Measurements from ENCODE around the gene PM20D1.
"Not testable (repeated sequence)": the region's sequence is repeated elsewhere in the genome, so short reads cannot be mapped to it uniquely, and the experiment has no call there.

The PM20D1 gene

DNA sequence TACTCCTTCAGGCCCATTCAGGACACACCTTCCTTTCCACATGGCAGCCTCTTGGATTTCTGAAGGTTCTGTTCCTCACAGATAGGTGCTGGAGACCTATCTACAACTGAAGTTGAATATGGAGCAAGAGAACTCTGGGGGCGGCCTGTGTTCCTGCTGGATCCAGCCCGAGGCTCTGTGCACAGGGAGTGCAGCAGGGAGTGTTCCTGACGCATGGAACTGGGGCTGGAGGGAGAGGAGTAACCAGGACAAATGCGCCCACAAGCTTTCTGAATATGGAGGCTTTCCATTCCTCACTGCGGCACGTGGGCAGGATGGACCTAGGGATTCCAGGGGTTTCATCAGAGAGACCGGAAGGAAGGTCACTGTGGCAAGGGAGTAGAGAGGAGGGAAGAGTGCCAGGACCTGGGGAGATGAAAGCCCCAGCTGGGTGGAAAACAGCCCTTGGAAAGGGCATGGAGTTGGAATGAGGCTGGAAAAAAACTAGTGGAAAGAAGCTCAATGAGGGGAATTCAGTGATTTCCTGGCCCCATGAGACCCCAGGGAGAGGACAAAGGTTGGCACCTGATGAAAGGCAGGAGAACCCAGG lies 12.5 kb downstream of the PM20D1 start:
- no peak for DNase-seq

DNA sequence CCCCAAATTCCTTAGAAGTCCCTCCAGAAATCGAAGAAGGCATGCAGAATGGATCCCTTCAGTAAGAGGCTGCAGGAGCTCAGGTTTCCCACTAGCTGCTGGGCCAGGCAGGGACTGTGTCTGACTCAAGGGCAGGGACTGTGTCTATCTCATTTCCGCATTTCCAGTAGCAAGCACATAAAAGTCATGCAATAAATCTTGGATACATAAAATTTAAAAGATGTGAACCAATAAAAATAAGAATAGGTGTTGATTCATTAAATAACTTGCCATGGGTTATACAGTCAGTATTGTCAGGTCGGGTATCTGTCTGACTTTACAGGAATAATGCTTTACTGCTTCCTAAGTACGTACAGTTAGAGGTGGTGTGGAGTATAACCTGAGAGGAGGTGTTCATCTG lies 15.2 kb downstream of the PM20D1 start:
- no peak for DNase-seq

DNA sequence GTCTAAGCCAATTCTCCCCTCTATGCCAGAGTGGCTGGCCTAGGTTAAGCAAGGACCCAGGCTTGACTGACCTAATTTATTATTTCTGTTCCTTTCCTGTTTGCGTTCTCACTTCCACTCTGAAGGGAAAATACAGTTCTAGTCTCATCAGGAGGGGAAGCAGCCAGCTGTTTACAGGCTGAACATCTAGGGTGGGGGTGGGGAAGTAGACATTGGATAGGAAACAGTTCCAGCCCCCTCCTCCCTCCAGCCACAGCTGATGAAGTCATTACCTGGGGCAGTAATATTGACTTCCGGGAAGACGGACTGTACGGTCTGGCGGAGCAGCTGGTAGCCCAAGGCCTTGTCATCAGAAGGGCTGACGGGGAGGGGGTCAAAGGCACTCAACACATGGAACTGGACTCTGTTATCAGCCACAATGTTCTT lies 17.6 kb downstream of the PM20D1 start:
- DNase-seq, result peak; percentile 34

DNA sequence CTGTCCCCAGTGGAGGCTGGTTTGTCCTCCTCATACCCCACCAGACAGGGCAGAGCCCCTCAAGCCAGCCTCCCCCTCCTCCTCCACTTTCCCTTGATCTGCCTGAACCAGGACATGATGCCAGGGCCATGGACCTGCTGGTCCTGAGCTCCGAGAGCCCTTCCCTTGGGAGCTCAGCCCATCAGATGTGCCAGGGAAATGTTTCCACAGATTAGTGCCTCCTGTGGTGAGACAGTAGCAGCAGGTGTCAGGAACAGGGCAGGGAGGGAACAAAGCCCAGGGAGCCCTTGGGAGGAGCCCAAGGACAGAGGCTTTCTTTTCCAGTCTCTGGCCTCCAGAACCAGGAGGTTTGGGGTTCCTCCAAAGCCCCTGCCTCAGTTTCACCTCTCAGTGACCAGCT lies 22.3 kb downstream of the PM20D1 start:
- DNase-seq, result peak; percentile 28

DNA sequence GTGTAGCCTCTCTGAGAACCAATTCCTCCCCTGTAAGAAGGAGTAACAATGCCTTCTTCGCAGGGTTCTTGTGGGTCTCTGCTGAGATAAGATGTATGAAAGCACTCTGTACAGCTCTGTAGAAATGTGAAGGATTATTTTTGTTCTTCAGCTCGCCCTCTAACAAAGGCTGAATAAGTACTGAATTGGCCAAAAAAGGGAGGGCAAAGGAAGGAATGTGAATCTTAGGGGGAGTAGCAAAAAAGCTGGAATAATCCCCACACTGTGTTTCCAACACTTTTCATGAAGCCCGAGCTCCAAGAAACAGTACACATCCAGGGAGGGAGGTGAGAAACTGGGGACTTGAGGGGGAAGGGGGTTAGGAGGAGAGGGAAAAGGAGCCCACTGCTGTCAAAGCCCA lies 22.9 kb downstream of the PM20D1 start:
- DNase-seq, result peak; percentile 24

DNA sequence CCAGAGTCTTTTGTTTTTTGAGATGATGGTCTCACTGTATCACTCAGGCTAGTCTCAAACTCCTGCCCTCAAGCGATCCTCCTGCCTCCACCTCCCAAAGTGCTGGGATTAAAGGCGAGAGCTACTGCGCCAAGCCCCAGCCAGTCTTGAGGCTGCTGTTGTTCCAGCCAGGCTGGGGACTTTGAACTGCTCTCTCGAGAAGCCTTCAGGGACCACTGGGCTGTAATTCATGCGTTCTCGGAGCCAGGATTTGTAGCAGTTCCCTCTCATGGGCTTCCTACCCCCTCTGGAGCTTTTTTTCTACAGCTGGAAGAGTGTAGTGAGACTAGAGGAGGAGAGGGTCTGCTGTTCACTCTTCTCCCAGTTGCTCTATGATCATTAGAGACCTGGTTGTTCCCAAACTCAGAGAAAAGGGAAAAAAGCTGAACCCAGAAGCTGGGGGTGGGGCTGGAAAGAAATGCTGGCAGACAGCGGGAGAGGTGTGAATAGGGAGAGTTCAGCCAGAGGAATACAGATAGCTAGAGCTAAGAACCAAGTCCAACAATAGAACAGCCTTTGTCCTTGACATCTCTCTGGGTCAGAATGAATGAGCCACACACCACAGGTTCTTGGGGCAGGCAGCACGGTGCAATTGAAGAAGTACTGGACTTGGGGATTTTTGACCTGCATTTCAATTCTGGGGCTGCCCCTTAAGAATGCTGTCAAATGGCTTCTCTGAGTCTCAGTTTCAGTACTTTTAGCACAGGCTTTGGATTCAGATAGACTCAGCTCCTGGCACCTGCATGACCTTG lies 23.7 kb downstream of the PM20D1 start:
- peak; percentile 12 for DNase-seq

DNA sequence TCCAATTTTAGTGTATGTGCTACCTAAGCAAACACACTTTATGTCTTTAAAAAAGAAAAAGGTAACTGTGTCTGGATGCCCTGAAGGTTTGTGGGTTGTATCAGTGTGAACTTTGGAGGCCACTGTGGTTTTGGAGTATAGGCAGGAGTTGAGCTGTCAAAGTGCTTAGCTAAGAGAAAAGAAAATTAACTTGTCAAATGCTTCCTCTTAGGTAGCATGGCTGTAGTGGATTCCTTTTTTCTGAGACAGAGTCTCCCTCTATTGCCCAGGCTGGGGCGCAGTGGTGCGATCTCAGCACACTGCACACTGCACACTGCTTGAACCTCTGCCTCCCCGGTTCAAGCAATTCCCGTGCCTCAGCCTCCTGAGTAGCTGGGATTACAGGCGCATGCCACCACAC lies 25.8 kb downstream of the PM20D1 start:
- DNase-seq, result no peak

DNA sequence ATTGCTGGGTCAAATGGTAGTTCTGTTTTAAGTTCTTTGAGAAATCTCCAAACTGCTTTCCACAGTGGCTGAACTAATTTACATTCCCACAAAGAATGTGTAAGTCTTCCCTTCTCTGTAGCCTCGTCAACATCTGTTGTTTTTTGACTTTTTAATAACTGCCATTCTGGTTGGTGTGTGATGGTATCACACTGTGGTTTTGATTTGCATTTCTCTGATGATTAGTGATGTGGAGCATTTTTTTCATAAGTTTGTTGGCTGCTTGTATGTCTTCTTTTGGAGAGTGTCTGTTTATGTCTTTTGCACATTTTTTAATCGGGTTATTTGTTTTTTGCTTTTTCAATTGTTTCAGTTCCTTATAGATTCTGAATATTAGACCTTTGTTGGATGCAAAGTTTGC lies 26.7 kb downstream of the PM20D1 start:
- not testable (repeated sequence) for DNase-seq

DNA sequence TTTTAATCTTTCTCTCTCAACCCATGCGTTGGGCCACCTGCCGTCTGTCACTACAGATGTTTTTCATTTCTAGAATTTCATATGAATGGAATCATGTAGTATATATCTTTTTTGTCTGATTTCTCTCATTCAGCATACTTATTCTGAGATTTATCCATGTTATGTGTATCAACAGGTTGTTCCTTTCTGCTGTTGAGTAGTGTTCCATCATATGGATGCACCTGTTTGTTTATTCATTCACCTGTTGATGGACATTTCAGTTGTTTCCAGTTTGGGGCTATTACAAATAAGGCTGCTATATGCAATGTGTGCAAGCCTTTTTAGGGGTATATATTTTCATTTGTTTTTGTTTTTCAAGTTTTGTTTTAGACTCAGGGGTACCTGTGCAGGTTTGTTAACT lies 27.5 kb downstream of the PM20D1 start:
- DNase-seq, result no peak

DNA sequence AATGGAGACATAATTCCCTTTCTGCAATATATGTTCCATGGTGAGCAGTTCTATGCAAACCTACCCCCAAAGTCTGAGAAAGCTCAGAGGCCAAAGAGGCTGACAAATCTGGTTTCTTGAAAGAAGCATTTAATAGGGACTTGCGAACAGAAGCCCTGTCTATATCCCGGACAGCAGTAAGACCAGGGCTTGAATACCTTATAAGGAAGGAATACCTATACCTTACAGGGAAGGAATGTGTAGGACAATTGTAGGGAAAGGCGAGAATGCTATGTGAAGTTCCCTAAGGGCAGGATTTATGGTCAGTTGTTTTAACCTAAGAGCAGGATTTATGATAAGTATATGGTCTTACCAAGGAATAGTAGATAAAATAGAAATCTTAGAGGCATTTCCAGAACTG lies 31.9 kb downstream of the PM20D1 start:
- no peak for DNase-seq

DNA sequence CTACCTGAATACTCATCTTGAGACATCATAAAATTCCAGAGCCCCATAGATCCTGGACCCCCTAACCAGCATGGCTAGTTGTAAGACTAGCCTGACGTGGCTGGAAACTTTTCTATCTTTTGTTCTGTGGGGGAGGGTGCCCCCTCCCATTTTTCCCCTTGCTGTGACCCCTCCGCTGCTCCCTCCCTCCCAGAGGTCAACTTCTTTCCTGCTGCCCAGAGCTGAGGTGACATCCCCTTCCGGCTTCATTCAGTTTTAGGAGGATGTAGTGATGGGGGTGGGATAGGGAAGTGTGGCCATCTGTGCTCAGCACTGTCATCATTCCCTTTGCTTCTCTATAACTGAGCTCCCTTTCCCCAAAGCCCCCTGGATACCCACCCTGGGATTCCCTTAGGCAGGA lies 32.6 kb downstream of the PM20D1 start:
- DNase-seq, result no peak

DNA sequence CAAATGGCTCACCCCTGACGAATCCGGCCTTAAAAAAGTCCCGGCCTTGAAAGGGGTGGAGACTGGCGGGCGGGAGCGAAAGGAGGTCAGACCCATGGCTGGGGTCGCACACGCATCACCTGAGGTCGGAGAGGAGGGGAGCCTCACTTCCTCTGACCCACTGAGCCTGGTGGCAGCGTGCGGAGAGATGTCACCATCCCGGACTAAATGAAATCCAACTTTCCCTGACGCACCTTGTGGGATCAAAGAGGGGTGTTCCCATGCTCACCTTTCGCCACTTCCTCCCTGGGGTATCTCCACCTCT lies 36.2 kb downstream of the PM20D1 start:
- DNase-seq, result no peak

DNA sequence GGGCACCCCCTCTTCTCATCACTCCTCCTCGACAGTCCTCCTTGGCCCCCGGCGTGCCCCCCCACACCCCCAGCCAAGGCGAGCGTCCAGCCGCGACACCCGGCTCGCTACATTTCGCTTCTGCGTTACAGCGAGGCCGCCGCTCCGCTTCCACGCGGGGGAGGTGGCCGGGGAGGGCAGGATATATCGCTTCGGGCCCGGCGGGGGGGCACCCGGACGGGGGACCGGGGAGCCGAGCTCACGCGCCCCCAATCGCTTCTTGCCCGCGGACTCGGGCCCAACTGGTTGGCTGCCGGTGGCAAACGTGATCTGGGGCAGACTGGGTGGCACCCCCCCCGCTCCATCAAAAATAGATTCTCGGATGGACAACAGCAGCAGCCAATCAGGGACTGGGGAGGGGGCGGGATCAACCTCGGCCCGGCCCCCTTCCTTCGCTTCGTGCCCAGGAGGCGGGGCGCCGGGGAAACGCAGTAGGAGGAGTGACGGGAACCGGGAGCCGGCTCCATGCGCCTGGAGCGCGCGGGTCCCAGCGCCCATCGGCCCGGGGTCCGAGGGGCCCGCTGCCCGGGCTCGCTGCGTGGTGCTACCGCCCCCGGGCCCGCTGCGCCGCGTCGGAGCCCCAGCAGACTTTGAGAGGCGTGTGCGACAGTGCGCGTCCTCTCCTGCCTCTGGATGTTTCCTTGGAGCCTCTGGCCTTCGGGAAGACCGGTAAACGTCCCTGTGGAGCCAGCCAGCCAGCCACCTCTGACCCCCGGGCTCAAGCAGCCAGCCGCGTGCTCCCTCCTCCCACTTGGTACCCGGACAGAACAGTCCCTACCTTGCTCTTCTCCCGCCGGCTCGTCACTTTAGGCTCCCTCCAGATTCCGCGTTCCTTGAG lies 36.8 kb downstream of the PM20D1 start, which contains the start of gene SLC41A1:
TSS of gene SLC41A1 (minus strand) at position 321 of the 877 bp plus-strand sequence. CDS start 2,757 bp downstream, outside the sequence.
- peak; percentile 98 for DNase-seq

DNA sequence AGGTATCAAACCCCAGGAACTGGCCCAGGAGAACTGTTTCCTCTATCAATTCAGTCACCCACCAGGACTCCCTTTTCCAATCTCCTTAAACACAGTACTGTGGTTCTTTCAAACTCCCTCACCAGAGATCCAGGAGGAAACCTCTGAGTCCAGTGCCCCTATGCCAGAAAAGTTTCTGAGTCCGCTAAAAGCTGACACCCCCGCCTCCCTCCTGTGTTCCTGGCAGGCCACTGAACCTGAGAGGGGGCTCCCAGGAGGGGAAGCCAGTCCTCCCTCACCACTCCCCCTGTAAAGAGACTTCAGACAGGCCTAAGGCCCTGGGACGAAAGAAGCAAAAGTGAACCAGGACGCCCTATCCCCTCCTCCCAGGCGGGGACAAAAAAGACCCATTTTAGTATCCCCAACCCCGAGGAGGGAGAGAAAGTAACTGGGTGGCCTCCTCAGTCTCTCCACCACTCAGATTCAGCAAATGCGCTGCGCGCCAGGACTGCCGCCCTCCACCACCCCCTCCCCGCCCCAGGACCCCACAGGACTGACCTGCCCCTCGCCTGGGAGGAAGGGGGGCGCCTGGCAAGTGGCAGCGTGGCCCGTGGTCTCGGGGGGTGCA lies 37.6 kb downstream of the PM20D1 start:
- DNase-seq, result peak; percentile 73

DNA sequence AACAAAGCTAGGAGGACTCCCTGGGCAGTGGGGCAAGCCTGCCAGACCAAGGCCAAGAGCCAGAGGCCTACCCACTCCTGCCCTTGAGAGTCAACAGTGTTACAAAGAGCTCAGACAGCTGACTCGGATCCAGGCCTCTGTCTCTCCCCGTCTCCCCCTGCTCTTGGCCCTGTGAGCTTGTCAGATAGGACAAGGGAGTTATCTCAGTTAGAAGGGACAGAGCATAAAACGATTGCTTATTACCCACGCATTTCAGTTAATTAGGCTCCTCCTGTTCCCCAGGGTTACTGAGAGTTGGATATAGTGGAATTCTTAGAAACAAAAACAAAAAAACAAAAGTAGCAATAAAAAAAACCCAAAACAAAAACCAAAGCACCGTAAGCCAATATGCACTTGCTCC lies 38.3 kb downstream of the PM20D1 start:
- DNase-seq, result peak; percentile 42

DNA sequence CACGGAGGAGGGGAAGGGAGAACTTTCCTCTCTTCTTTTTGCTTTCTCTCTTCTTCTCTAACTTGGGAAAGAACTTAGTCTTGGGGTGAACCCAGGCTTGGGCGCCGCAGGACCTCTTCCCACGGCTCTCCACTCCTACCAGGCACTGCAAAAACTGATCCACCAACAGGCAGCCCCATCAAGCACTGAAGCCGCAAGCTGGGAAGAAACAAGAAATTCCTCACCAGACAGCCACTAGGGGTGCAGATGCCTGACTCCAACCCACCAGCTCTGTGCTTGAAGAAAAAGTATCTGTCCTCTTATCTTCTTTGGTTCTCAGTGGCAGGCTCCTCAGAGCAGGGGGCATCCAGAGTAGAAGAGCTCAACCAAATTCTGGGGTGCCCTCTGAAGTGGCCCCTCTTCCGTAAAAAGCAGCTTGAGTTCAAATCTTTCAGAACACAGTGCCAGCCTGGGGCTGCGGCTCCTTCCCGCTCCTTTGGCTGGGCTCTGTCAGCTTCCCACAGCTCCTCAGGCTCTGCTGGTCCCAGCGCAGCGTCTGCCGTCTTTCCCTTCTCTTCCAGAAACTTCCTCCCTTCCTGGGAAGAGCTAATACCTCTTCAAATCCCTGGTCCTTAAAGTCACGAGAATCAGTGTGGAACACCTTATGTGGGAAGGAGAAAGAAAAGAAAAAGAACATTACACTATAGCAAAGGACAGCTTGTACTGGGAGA lies 39.3 kb downstream of the PM20D1 start:
- peak; percentile 27 for DNase-seq

DNA sequence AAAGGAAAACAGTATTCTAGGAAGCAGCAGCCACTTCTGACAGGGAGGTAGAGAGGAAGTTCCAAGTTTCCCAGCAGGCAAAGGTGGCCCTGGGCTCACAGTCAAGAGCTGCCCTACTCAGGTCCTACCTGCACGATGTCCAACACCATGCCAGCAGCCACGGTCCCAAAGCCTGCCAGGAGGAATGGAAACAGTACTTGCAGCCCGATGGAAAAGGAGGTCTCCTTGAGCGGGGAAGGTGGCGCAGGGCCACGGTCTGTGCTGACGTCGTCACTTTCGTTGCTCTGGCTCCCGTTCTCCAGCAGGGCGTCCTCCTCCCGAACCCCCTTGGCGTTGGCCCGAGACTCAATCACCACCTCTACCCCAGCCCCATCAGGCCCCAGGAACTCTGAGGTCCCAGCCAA lies 40.0 kb downstream of the PM20D1 start:
- no peak for DNase-seq

DNA sequence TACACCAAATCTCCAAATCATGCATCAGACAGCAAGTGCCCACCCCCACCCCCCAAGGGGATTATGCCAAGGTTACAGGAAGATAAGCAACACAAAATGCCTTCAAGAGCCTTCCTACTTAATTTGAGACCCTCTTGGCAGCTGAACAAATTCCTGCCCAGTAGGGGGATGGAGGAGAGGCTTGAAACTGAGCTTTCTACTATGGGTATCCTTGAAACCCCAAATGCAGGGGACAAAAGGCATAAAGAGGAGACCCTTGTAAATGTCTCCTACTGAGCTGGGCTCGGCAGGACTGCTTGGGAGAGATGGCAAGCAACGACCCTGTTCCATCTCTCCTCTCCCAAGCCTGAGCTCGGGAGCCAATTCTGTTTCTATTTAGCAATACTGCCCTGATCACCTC lies 40.5 kb downstream of the PM20D1 start:
- DNase-seq, result no peak

DNA sequence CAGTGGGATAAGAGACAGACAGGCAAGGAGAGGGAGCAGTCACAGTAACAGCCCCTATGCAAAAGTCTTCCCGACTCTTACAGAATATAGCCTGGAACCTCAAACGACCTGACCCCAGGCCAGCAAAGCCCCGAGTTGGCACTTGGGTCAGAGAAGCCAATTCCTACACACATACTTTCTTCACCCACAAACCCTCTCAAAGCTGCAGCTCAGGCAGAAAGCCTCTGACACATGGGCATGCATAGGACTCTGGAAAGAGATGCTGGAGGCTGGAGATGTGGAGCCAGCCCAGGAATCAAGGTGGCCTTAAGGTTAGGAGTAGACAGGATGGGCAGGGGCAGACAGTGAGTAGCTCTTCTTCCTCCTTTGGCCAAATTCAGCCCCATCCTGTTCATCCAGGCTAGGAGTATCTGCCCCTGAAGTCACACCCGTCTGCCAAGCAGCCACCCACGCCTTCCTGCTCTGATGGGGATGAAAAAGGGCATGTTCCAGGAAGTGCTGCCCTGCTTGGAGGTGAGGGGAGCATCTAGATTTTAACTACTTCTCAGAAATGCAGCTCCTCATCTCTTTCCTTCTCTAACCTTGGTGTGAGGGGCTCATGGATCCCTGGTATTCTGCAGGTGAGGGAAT lies 44.7 kb downstream of the PM20D1 start:
- no peak for DNase-seq

DNA sequence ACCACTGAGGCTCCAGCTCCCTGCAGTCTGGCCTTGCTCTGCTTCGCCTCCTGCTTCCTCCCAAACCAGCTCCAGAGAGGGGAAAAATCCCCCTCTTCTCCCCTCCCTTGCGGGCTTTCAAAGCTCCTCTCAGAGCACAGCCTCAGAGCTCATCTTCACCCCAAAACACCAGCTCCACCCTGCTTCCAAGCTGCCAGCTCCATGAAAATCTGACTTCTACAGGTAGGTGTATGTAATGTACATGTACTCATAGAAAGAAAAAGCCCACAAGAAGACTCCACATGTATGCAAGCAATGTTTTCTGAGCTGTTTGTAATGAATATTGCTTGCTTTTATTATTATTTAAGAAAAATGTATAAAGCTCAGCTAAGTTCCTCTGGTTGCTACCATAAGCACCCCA lies 45.3 kb downstream of the PM20D1 start:
- DNase-seq, result no peak

DNA sequence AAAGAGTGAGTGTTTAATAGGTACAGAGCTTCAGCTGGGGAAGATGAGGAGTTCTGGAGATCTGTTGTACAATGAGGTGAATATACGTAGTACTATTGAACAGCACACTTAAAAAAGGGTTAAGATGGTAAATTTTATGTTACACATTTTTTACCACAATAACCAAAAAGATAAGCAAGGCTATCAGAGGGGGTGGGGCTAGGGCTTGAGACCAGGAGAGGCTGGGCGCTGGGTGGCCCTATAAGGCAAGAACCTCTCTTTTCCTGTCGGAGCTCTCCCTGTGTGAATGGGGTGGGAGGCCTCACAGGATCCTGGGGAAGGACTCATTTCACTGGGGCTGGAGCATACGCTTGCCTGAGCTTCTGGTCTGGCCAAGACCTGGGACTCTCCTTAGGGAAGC lies 45.9 kb downstream of the PM20D1 start:
- DNase-seq, result no peak

DNA sequence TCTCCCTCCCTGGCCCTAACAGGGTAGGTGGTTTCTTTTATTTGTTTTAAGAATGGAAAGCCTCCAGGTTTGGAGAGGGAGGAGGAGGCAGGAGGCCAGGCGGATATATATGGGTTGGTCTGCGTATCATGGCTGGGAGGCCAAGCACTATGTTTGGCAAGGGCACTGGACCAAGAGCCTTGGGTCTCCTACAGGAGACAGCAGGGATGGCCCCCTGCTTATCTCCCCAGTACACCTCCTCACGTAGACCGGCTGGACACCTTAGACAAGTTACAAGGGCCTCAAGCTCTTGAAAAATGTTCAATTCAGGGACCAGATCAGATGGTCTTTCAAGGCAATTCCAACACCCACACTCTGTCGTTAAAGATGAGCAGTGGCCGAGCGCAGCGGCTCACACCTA lies 47.9 kb downstream of the PM20D1 start:
- DNase-seq, result no peak

Data from eye (tissue), 1 donor.